HepG2 (cell line): ENCODE measurements around the gene NAALAD2. TPM values are rescaled to one million over a fixed set of nuclear protein-coding genes. Genes with fewer than 3 reads are reported as not detected.
A peak's percentile ranks its signal among the peaks of the same experiment; 100 is the strongest.

Source experiments
- ARNTL ChIP-seq: sonication (generic); formaldehyde crosslinking; IDR thresholded peaks from 2 replicates; pipeline ENCODE4 v1.4.0; 2020; ENCODE audit warnings: mild to moderate bottlenecking, missing genetic modification reagents
- DNMT1 ChIP-seq: sonication (generic); formaldehyde crosslinking; IDR thresholded peaks from 2 replicates; pipeline ENCODE4 v1.5.1; 2020; ENCODE audit warnings: mild to moderate bottlenecking, missing genetic modification reagents
- ELF1 ChIP-seq: sonication (generic); formaldehyde crosslinking; IDR thresholded peaks from 2 replicates; pipeline ENCODE4 v1.4.0; 2020; ENCODE audit warnings: missing genetic modification reagents
- ETV5 ChIP-seq: IDR thresholded peaks from 2 replicates; pipeline ENCODE4 v1.6.1; 2018; ENCODE audit warnings: missing biosample characterization, missing genetic modification reagents, inconsistent platforms, borderline replicate concordance
- HMGXB3 ChIP-seq: sonication (generic); formaldehyde crosslinking; IDR thresholded peaks from 2 replicates; pipeline ENCODE4 v1.4.0; 2020; ENCODE audit warnings: missing genetic modification reagents, borderline replicate concordance
- HNRNPUL1 ChIP-seq: fragments of 200-400 bp; formaldehyde crosslinking; IDR thresholded peaks from 2 replicates; pipeline ENCODE4 v1.6.1; 2017; ENCODE audit warnings: low read depth, mild to moderate bottlenecking, low read length, moderate library complexity
- JARID2 ChIP-seq: sonication (generic); formaldehyde crosslinking; IDR thresholded peaks from 2 replicates; pipeline ENCODE4 v1.8.1; 2023; ENCODE audit warnings: missing genetic modification reagents, inconsistent platforms; ENCODE audit not compliant: insufficient replicate concordance
- MEIS2 ChIP-seq: sonication (generic); formaldehyde crosslinking; IDR thresholded peaks from 2 replicates; pipeline ENCODE4 v1.9.0; 2021; ENCODE audit warnings: mild to moderate bottlenecking, missing genetic modification reagents
- MTF2 ChIP-seq: sonication (generic); formaldehyde crosslinking; IDR thresholded peaks from 2 replicates; pipeline ENCODE4 v1.5.0; 2020; ENCODE audit warnings: missing genetic modification reagents, borderline replicate concordance
- NKX3-1 ChIP-seq: sonication (generic); formaldehyde crosslinking; IDR thresholded peaks from 2 replicates; pipeline ENCODE4 v1.5.0; 2020; ENCODE audit warnings: missing genetic modification reagents
- PAX8 ChIP-seq: sonication (generic); formaldehyde crosslinking; IDR thresholded peaks from 2 replicates; pipeline ENCODE4 v1.8.0; 2022; ENCODE audit warnings: mild to moderate bottlenecking, missing genetic modification reagents, borderline replicate concordance
- POLR2G ChIP-seq: fragments of 200-400 bp; formaldehyde crosslinking; IDR thresholded peaks from 2 replicates; pipeline ENCODE4 v1.6.1; 2018; ENCODE audit warnings: mild to moderate bottlenecking, low read depth, low read length, moderate library complexity
- REXO4 ChIP-seq: sonication (generic); formaldehyde crosslinking; IDR thresholded peaks from 2 replicates; pipeline ENCODE4 v1.8.0; 2022; ENCODE audit warnings: missing genetic modification reagents, mild to moderate bottlenecking, borderline replicate concordance
- WIZ ChIP-seq: sonication (generic); formaldehyde crosslinking; IDR thresholded peaks from 2 replicates; pipeline ENCODE4 v1.5.1; 2020; ENCODE audit warnings: mild to moderate bottlenecking, missing genetic modification reagents
- ZBTB38 ChIP-seq: sonication (generic); formaldehyde crosslinking; IDR thresholded peaks from 2 replicates; pipeline ENCODE4 v1.5.1; 2020; ENCODE audit warnings: mild to moderate bottlenecking, missing genetic modification reagents
- ZC3H4 ChIP-seq: sonication (generic); formaldehyde crosslinking; IDR thresholded peaks from 2 replicates; pipeline ENCODE4 v1.4.0; 2020; ENCODE audit warnings: missing genetic modification reagents, borderline replicate concordance
- ZFP62 ChIP-seq: sonication (generic); formaldehyde crosslinking; IDR thresholded peaks from 2 replicates; pipeline ENCODE4 v1.4.0; 2020; ENCODE audit warnings: missing genetic modification reagents
- ZNF512 ChIP-seq: sonication (generic); formaldehyde crosslinking; IDR thresholded peaks from 2 replicates; pipeline ENCODE4 v1.4.0; 2020; ENCODE audit warnings: mild to moderate bottlenecking, missing genetic modification reagents
- ZNF543 ChIP-seq: sonication (generic); formaldehyde crosslinking; IDR thresholded peaks from 2 replicates; pipeline ENCODE4 v1.4.0; 2020; ENCODE audit warnings: mild to moderate bottlenecking, missing genetic modification reagents
- ZNF740 ChIP-seq: sonication (generic); formaldehyde crosslinking; IDR thresholded peaks from 2 replicates; pipeline ENCODE4 v1.4.0; 2020; ENCODE audit warnings: missing genetic modification reagents
- polyA plus RNA-seq, 8 experiments: library from polyadenylated mRNA; depleted of rRNA in 3 of 8; stranded (reverse) in 7 of 8; unstranded in 1 of 8; fragments of >200 nt; fragmentation: Illumina TruSeq in 4 of 8; extraction: Trizol in 4 of 8; gene quantifications; 2 replicates each; pipeline versions ENCODE4 v1.2.1 to v1.2.3, GENCODE V29; 2011 to 2016; ENCODE audit warnings: low read depth in 4 of 8, missing spikeins in 1 of 8, mixed read lengths in 1 of 8; ENCODE audit not compliant: insufficient read depth in 1 of 8
- total RNA-seq, 5 experiments: library from RNA; depleted of rRNA; stranded (reverse); fragments of >200 nt; fragmentation: Illumina TruSeq; extraction: Trizol; gene quantifications; 2 replicates each; pipeline ENCODE4 v1.2.3, GENCODE V29; 2016; ENCODE audit warnings: low read depth in 1 of 5

The NAALAD2 gene
- total and polyA plus RNA-seq, 2 of the 13 experiments (the other 11 are each of a cell fraction or from before 2014, with no cell fraction given), result 8.0 to 8.9 TPM

GRCh38 chr11:90222459-90223247, 88.2 kb downstream of the NAALAD2 start, which contains the start of gene CHORDC1 (continued):
- TF ChIP-seq ZNF512 (CRISPR knock-in tag) (no peak), ZFP62 (no peak), REXO4 (CRISPR knock-in tag) (no peak), ETV5 (CRISPR knock-in tag) (peak; percentile 79), ZNF740 (CRISPR knock-in tag) (no peak), ARNTL (CRISPR knock-in tag) (no peak), PAX8 (CRISPR knock-in tag) (no peak), WIZ (CRISPR knock-in tag) (peak; percentile 66; the same call in 1 of the 2 replicates), ZNF543 (CRISPR knock-in tag) (no peak), ZC3H4 (CRISPR knock-in tag) (no peak), JARID2 (CRISPR knock-in tag) (no peak), MEIS2 (CRISPR knock-in tag) (peak; percentile 32; the same call in 1 of the 2 replicates), ELF1 (CRISPR knock-in tag) (peak; percentile 91), HMGXB3 (CRISPR knock-in tag) (no peak), DNMT1 (CRISPR knock-in tag) (no peak), HNRNPUL1 (no peak), ZBTB38 (CRISPR knock-in tag) (peak; percentile 67; the same call in 1 of the 2 replicates), MTF2 (no peak), POLR2G (peak; percentile 90), NKX3-1 (CRISPR knock-in tag) (no peak)
- TF ChIP-seq, all 625 proteins: peak for 201
